GM13976 (cell line): ENCODE measurements around the gene HOXA11.

Experiments used
- DNase-seq: peaks from one replicate; pipeline ENCODE4 v3.0.0; 2012; ENCODE audit warnings: low spot score
- in situ Hi-C: fragments of 300-500 bp; cut with MboI; formaldehyde crosslinking; loops from one replicate; pipeline ENCODE4 v1.12.0; 2022; ENCODE audit warnings: low sequenced_read_pairs, mixed read lengths, inconsistent platforms; ENCODE audit not compliant: unreplicated experiment
- TF ChIP-seq, protein P1 (sequence below): IDR thresholded peaks from 2 replicates; pipeline ENCODE4 v1.5.1; 2012; ENCODE audit warnings: borderline replicate concordance, mild to moderate bottlenecking; ENCODE audit not compliant: insufficient read depth; ENCODE audit errors: extremely low read depth, missing control alignments, control extremely low read depth

HOXA11 gene

DNA sequence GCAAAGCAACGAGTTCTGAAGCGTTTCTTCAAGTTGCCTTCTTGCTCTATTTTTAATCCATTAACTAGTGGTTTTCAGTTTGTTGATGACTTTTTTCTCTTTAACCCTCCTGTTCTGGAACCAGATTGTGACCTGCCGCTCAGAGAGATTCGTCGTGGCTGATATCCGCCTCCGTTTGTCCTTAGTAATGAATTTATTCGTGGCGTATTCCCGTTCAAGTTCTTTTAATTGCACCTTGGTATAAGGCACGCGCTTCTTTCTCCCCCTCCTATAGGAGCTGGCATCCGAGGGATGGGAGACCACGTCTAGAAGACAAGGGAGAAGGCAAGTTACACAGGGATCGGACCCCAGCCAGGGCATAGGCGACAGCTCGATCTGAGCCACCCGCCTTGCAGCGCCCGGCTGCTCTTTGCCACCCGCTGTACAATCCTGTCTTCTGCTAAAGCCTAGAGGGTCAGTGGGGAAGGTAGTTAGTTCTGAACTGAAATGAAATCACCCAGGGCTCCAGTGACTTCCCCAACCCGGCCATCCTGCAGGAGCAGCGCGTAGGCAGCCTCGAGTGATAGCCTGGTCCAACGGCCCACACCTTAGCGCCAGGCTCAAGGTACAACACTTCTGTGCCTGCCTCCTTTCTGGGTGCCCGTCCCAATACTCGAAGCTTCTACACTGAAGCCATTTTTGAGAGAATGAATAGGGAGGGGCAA lies 13.3 kb upstream of the HOXA11 start:
- DNase-seq = no peak
- in situ Hi-C loops = loop anchor here (10.0 kb wide), 2 partner anchors 47 to 727 kb away; partner anchors contain the start of gene EVX1
- TF ChIP-seq, protein P1, sequence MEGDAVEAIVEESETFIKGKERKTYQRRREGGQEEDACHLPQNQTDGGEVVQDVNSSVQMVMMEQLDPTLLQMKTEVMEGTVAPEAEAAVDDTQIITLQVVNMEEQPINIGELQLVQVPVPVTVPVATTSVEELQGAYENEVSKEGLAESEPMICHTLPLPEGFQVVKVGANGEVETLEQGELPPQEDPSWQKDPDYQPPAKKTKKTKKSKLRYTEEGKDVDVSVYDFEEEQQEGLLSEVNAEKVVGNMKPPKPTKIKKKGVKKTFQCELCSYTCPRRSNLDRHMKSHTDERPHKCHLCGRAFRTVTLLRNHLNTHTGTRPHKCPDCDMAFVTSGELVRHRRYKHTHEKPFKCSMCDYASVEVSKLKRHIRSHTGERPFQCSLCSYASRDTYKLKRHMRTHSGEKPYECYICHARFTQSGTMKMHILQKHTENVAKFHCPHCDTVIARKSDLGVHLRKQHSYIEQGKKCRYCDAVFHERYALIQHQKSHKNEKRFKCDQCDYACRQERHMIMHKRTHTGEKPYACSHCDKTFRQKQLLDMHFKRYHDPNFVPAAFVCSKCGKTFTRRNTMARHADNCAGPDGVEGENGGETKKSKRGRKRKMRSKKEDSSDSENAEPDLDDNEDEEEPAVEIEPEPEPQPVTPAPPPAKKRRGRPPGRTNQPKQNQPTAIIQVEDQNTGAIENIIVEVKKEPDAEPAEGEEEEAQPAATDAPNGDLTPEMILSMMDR = no peak

DNA sequence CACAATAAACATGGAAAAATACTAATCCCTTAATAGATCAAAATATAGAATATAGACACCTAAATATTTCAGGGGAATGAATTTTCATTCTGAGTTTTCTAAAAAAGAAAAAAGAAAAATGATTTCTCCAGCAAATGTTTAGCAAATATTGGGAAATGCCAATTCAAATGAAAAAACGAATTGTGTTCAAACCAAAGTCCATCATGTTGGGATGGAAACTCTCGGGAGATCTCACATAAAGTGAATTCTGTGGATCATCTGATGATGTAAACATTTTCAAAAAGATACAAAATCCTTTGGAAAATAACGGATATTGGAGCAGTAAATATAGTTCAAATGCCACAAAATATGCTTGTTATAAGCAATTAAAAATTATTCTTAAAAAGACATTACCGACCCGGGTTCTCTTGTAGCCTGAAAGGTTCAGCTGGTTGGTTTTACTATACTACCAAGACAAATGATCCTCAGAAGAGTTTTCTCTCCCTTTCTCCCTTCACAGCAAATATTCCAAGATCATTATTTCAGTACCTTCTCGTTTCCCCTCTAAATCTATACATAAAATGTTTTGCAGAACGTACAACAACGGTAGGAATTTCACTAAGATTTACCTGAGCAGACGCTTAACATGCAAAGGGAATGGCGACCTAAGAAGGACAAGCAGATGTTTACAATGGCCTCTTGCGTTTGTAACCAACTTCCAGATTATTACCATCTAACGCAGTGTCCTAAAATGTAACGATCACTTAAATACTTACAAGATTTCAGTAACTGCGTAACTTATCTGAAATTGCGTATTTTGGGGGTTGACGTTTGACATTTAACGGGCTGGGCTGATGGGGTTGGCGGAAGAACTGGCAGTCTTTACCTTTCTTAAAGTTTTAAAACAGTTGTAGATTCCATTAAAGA lies 12.4 kb upstream of the HOXA11 start:
- DNase-seq = no peak
- TF ChIP-seq, protein P1 = no peak
- in situ Hi-C loops = loop anchor here (10.0 kb wide), 2 partner anchors 47 to 727 kb away; partner anchors contain the start of gene EVX1

DNA sequence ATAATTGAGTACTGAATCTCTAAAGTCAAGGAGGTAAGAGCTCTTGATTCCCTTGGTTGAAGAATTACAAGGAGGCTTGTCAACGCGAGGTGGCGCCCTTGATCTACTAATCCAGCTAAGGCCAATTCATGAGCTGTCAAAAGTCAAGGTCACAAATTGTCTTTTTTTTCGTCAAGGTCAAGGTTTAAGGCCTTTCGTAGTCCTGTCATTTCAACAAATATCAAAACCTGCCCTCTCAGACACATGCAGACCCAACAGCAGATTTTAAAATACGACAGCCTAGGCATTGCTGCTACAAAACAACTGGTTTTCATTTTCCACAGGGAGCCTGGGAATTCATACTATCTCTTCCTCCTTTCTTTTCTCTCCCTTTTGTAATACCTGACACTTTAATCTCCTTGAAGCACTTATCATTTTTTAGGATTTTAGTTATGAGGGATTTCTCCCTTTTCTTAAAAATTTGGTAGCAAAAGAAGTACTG lies 11.3 kb upstream of the HOXA11 start:
- DNase-seq = peak; percentile 72
- in situ Hi-C loops = loop anchor here (10.0 kb wide), 2 partner anchors 48 to 728 kb away; partner anchors contain the start of gene EVX1
- TF ChIP-seq, protein P1 = peak; percentile 75

DNA sequence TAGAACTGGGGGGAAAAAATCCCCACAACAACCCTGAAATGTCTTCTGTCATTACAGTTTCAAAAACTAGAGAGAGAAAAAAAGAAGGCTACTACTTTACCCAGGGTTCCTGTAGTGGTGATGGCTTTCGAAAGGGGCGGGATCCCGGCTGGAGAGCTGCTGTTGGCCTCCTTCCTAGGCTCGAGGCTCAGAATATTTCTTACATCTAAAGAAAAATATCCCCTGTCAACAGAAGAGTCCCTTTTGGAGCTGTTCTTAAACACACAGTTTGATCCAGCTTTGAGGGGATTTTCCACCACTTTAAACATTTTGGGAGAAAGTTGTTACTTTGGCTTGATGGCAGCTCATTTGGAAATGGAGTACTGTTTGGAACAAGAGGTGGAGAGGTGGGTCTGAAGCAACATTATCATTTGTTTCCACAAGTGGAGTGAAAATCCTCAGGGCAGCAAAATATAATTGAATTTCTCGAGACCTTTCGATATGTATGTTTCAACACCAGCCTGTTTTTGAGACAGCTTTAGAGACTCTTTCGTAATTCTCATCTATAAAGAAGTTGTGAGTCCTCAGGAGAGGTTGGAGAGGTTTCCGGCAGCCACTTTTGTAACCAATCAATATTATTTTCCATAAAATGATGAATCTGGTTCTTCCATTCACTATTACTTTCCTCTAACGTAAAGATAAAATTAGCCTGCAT lies 9.8 kb upstream of the HOXA11 start:
- in situ Hi-C loops = loop anchor here (10.0 kb wide), 2 partner anchors 50 to 730 kb away; partner anchors contain the start of gene EVX1
- TF ChIP-seq, protein P1 = no peak
- no peak for DNase-seq

DNA sequence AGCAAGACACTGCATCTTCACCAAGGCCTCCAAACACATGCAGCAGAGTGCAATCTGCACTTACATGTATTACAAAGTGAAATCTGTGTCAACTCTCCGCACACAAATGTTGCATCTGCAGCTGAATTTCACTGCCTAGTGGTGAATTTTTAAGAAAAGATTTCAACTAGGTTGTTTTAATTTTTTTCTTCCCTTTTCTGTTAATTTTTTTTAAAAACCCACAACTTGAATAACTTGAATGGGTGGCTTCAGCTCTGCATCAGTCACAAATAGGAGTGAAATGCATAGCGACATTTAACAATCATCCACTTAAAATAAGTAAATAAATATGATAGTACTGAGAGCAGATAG lies 8.9 kb upstream of the HOXA11 start:
- TF ChIP-seq, protein P1 = no peak
- in situ Hi-C loops = loop anchor here (10.0 kb wide), 2 partner anchors 51 to 731 kb away; partner anchors contain the start of gene EVX1
- DNase-seq = no peak
